IPS-20b (cell line): ENCODE measurements around the gene LRRC75A.

Source experiments
- H3K27ac ChIP-seq: one replicate; pipeline ENCODE4 v1.5.1; 2013; ENCODE audit warnings: low read length
- H3K27me3 ChIP-seq: 2 replicates; pipeline ENCODE4 v1.6.1; 2013; ENCODE audit warnings: mild to moderate bottlenecking, low read length, inconsistent platforms; ENCODE audit not compliant: insufficient read depth
- H3K36me3 ChIP-seq: 2 replicates; pipeline ENCODE4 v1.6.1; 2013; ENCODE audit warnings: low read depth, mild to moderate bottlenecking, inconsistent platforms, low read length, moderate library complexity; ENCODE audit not compliant: insufficient read depth
- H3K4me1 ChIP-seq: 2 replicates; pipeline ENCODE4 v1.6.1; 2013; ENCODE audit warnings: mild to moderate bottlenecking, control low read depth, inconsistent platforms, low read length, moderate library complexity; ENCODE audit not compliant: insufficient read depth
- H3K4me3 ChIP-seq: 2 replicates; pipeline ENCODE4 v1.5.1; 2013; ENCODE audit warnings: mild to moderate bottlenecking, low read length, inconsistent platforms
- H3K9ac ChIP-seq: 2 replicates; pipeline ENCODE4 v1.6.1; 2013; ENCODE audit warnings: low read depth, mild to moderate bottlenecking, inconsistent platforms, low read length, moderate library complexity
- H3K9me3 ChIP-seq: 2 replicates; pipeline ENCODE4 v1.6.1; 2013; ENCODE audit warnings: mild to moderate bottlenecking, low read depth, low read length, inconsistent platforms; ENCODE audit not compliant: insufficient read depth

LRRC75A gene

DNA sequence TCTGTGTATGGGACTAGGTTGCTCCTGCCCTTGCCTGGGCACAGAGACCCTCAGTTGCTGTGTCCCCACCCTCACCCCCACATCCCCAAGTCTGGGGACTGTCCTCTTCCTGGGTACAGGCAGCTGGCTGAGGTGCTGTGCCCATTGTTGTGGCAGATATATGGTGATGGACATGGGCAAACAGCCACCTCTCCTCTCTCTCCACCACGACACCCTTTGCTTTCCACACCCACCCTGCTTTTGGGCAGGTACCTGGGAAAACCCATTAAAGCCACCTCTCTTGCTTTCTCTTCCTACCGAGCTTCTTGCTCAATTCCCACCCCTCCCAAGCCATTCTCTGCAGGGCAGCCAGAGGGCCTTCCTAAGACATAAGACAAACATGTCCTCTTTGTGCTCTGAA is 54.9 kb downstream of the LRRC75A start:
- Histone ChIP-seq H3K9ac (no peak overlapping the region), H3K27me3 (no peaks in the 10 kb centered on the region), H3K9me3 (no peaks in the 10 kb centered on the region), H3K27ac (no peak overlapping the region), H3K36me3 (peaks cover 29% of the 10 kb centered on the region), H3K4me1 (peaks cover 20% of the 10 kb centered on the region), H3K4me3 (no peak overlapping the region)

DNA sequence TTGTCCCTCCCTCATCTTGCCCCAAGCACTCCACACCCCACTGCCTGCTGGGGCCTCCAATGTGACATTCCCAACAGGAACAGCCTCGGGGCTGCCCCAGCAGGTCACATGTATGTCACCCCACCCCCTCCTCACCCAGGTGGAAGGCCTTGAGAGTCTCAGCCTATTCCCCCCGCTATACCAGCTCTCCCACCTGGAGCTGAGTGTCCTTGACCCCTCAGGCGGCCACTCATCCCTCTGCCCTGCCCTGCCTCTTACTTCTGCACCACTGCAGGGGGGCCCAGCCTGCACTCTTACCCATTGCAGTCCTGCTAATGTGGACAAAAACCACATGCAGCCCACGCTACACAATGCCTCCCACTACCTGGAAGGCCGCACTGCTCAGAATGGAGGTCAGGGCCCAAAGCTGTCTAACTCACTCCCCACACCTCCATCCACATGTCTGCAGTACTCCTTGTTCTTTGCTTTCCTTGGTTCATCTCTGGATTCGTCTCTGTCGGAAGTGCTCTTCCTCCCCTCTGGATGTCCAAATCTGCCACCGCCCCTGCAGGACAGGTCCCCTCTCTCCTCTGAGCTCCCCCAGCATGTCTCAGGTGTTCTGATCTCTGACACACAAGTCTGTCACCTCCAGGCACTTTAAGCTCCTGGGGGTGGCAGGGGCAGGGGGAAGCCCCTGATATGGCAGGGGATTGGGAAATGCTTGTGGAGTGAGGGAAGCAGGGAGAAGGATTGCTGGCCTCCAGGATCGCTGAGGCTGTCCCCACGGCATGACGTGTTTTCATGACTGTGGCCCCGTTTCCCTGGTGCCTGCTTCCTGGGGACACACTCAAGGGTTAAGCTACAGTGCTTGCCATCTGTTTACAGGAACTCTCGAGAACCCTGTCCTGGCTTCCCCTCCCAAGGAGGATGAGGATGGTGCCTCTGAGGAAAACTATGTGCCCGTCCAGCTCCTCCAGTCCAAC is 55.8 kb downstream of the LRRC75A start:
- H3K27ac ChIP-seq: no peak overlapping the region
- H3K9me3 ChIP-seq: no peaks in the 10 kb centered on the region
- H3K36me3 ChIP-seq: peaks cover 21% of the 10 kb centered on the region
- no peaks in the 10 kb centered on the region for H3K27me3 ChIP-seq
- H3K4me1 ChIP-seq: peaks cover 14% of the 10 kb centered on the region
- no peak overlapping the region for H3K4me3 ChIP-seq
- H3K9ac ChIP-seq: no peak overlapping the region

- H3K36me3 ChIP-seq: peaks cover 5% of the 10 kb centered on the region
- H3K27ac ChIP-seq: no peak overlapping the region
- H3K9ac ChIP-seq: peak overlapping the region; percentile 38; the same call in 1 of the 2 replicates
- H3K9me3 ChIP-seq: no peaks in the 10 kb centered on the region
- H3K4me1 ChIP-seq: peaks cover 9% of the 10 kb centered on the region; the same call in 1 of the 2 replicates
- no peaks in the 10 kb centered on the region for H3K27me3 ChIP-seq
- H3K4me3 ChIP-seq: no peak overlapping the region
Measured at GRCh38 chr17:16434662-16435061, 57.3 kb downstream of the LRRC75A start.

GRCh38 chr17:16433514-16433913 is 58.5 kb downstream of the LRRC75A start:
- no peaks in the 10 kb centered on the region for H3K27me3 ChIP-seq
- H3K36me3 ChIP-seq: no peaks in the 10 kb centered on the region
- H3K9ac ChIP-seq: no peak overlapping the region
- H3K4me3 ChIP-seq: no peak overlapping the region
- H3K4me1 ChIP-seq: peaks cover 9% of the 10 kb centered on the region; the same call in 1 of the 2 replicates
- no peaks in the 10 kb centered on the region for H3K9me3 ChIP-seq
- H3K27ac ChIP-seq: no peak overlapping the region

DNA sequence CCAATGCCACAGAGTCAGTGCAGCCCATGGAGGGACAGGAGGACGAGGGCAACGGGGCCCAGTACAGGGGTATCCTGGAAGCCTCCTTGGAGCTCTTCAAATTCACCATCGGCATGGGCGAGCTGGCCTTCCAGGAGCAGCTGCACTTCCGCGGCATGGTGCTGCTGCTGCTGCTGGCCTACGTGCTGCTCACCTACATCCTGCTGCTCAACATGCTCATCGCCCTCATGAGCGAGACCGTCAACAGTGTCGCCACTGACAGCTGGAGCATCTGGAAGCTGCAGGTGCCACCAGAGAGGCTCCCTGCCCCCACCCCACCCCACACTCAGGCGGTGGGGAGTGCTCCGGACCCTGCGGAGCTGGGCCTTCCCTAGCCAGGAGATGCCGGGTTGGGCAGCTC is 60.0 kb downstream of the LRRC75A start:
- Histone ChIP-seq H3K4me3 (no peak overlapping the region), H3K4me1 (0 out of 2 replicates have a peak, but pooled peaks cover 5% of the 10 kb centered on the region), H3K27ac (no peak overlapping the region), H3K27me3 (no peaks in the 10 kb centered on the region), H3K36me3 (no peaks in the 10 kb centered on the region), H3K9me3 (no peaks in the 10 kb centered on the region), H3K9ac (no peak overlapping the region)

DNA sequence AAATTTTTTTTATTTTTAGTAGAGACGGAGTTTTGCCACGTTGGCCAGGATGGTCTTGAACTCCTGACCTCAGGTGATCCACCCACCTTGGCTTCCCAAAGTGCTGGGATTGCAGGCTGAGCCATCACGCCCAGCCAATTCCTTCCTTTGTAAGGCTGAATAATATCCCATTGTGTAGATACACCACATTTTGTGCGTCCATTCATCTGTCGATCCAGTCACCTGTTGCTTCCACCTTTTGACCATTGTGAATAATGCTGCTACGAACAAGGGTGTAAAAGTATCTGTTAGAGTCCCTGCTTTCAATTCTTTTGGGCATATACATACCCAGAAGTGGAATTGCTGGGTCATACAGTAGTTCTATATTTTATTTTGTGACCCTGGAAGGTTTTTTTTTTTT is 61.3 kb downstream of the LRRC75A start:
- H3K27ac ChIP-seq: no peak overlapping the region
- no peak overlapping the region for H3K9ac ChIP-seq
- H3K9me3 ChIP-seq: no peaks in the 10 kb centered on the region
- no peak overlapping the region for H3K4me3 ChIP-seq
- 0 out of 2 replicates have a peak, but pooled peaks cover 5% of the 10 kb centered on the region for H3K4me1 ChIP-seq
- H3K27me3 ChIP-seq: no peaks in the 10 kb centered on the region
- no peaks in the 10 kb centered on the region for H3K36me3 ChIP-seq

DNA sequence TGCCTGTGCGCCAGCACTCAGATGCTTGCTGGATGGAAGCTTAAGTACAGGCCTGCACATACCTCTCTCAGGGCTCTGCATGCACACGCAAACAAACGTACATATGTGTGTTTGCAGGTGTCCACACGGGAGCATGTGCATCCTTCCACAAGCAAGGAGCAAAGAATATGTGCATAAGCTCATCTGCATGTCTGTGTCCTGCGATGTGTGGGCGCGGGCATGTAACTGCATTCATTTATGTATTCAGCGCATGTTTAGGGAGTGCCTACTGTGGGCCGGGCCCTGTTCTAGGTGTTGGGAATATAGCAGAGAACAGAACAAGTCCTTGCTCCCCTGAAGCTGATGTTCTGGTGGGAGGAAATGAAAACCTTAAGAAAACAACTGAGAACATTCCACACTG is 62.9 kb downstream of the LRRC75A start:
- no peak overlapping the region for H3K4me3 ChIP-seq
- no peaks in the 10 kb centered on the region for H3K9me3 ChIP-seq
- H3K9ac ChIP-seq: no peak overlapping the region
- no peak overlapping the region for H3K27ac ChIP-seq
- H3K27me3 ChIP-seq: no peaks in the 10 kb centered on the region
- H3K4me1 ChIP-seq: no peaks in the 10 kb centered on the region
- no peaks in the 10 kb centered on the region for H3K36me3 ChIP-seq

- Histone ChIP-seq H3K9ac (no peak overlapping the region), H3K4me1 (no peaks in the 10 kb centered on the region), H3K4me3 (no peak overlapping the region), H3K9me3 (no peaks in the 10 kb centered on the region), H3K27ac (no peak overlapping the region), H3K36me3 (no peaks in the 10 kb centered on the region), H3K27me3 (no peaks in the 10 kb centered on the region)
Measured at GRCh38 chr17:16428098-16428882, 63.7 kb downstream of the LRRC75A start.

DNA sequence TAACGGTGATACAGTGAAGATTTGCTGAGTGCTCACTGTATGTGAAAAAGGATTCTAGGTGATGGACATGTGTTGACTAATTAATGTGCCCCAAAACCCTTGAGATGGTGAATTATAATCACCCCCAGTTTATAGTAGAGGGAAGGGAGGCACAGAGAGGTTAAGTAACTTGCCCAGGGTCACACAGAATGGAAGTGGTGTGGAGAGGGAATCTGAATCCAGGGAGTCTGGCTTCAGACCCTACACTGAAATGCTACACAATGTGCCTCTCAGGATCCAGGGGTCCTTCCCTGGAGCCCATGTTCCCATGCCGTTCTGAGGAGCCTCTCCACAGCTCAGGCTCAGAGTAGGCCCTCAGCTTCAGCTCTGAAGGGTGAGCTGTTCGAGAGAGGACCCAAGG is 65.0 kb downstream of the LRRC75A start:
- Histone ChIP-seq H3K36me3 (no peaks in the 10 kb centered on the region), H3K4me1 (no peaks in the 10 kb centered on the region), H3K9ac (no peak overlapping the region), H3K27me3 (no peaks in the 10 kb centered on the region), H3K4me3 (no peak overlapping the region), H3K27ac (no peak overlapping the region), H3K9me3 (no peaks in the 10 kb centered on the region)

DNA sequence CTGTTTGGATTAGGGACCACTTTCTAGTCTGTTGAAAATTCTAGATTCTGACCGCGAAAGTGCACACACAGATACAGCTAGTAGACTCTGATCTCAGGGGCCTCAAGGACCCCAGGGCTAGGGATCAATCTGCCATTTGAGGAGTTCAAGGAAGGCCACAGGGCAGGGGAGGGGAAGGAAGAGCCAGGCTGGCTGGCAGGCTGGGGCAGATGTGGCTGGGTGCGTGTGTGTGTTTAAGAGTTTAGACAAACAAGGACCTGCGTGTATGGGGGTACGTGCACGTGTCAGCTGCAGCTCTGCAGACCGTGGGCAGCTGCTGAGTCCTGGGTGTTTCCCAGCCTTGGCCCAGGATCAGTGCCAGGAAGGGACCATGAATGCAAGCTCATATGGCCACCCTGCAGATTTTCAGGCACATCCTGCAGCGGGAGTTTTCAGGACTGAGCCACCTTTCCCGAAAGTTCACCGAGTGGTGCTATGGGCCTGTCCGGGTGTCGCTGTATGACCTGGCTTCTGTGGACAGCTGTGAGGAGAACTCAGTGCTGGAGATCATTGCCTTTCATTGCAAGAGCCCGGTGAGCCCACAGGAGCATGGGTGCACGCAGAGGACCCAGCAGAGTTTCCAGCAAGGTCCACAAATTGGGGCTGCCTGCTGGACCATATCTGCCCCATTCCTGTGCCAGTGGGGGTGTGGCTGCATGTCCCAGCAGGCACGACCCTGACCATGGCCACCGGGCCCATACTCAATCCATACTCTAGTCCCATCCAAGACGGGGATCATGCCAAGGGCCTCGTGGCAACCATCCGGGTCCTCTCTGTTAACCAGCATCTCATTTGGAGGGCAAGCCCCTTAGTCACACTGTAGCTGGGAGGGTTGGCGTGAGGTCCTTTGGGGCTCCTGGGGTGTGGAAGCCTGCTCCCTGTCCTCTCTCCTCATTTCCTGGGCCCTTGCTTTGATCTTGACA is 66.0 kb downstream of the LRRC75A start:
- H3K27ac ChIP-seq: no peak overlapping the region
- H3K4me3 ChIP-seq: no peak overlapping the region
- H3K9me3 ChIP-seq: no peaks in the 10 kb centered on the region
- no peaks in the 10 kb centered on the region for H3K27me3 ChIP-seq
- H3K9ac ChIP-seq: no peak overlapping the region
- H3K4me1 ChIP-seq: no peaks in the 10 kb centered on the region
- no peaks in the 10 kb centered on the region for H3K36me3 ChIP-seq

GRCh38 chr17:16425202-16425601 is 66.8 kb downstream of the LRRC75A start:
- H3K4me3 ChIP-seq: no peak overlapping the region
- no peaks in the 10 kb centered on the region for H3K27me3 ChIP-seq
- no peaks in the 10 kb centered on the region for H3K36me3 ChIP-seq
- no peak overlapping the region for H3K27ac ChIP-seq
- H3K9me3 ChIP-seq: no peaks in the 10 kb centered on the region
- no peak overlapping the region for H3K9ac ChIP-seq
- no peaks in the 10 kb centered on the region for H3K4me1 ChIP-seq
